HG02943 (cell line): ENCODE data around the gene ARMC12.

Experiments
- ATAC-seq: cut with Tn5 transposase; IDR thresholded peaks from one replicate; pipeline ENCODE4 v1.9.1; 2021; ENCODE audit warnings: mild to moderate bottlenecking, low read depth, moderate library complexity; ENCODE audit not compliant: unreplicated experiment

The ARMC12 gene

DNA sequence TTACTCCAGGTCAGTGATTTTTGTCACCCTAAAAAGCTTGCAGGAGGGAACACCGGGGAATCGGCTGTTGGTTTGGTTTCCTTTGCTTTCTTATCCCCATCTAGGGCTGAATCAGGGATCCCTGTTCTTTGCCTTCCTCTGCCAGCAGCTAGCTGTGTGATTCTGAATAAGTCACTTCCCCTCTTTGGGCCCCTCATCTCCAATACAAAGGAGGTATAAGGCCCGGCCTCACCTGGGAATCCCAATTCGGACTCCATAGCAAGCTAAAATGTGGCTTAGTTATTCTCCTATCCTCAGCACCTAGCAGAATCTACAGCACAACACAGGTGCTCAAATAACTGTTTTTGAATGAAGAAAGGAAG, 18.5 kb upstream of the ARMC12 start:
- ATAC-seq = no peak

- ATAC-seq = no peak
Observed at GRCh38 chr6:35718911-35719381, 17.9 kb upstream of the ARMC12 start.

DNA sequence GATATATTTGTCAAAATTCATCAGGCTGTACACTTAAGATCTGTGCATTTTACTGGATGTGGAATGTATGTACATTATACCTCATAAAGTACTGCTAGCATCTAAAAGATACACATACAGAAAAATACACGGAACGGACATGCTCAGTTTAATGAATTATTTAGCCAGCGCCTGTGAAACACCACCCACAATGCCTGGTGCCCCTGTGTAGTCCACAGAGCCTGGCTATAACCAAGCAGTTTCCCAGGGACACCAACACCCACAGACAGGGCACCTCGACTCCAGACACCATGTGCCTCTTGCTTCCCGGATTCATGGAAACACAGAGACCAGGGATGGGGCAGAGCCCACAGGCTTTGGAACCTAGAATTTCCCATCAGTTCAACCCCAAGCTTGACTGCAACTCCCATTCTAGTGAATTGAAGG, 17.4 kb upstream of the ARMC12 start:
- no peak for ATAC-seq

- no peak for ATAC-seq
Observed at GRCh38 chr6:35719830-35720733, 16.8 kb upstream of the ARMC12 start.

DNA sequence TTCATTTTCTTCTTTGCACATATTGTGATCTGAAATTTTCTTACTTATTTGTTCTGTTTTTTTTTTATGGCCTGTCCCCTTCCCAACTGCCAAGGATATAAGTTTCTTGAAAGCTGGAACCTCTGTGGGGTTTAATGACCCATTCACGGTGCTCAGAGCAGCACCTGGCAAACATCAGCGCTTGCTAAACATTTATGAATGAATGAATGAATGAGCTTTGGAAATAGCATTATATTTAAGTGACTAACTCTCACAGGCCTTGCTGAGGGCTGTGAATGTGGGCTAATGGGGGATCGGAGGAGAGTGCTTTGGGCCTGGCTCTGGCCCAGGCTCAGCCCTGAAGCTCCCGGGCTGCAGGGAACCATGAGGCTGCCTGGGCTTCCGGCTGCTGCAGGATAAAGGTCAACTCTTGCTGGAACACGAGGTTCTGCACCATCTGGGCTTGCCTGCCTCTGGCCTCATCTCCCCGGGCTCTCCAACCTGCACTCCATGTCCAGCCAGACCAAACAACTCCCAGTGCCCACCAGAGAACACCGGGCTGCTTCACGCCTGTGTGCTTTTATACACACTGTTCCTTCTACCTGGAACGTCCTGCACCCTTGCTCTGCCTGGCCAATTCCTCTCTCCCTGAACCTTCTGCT, 14.6 kb upstream of the ARMC12 start:
- no peak for ATAC-seq

DNA sequence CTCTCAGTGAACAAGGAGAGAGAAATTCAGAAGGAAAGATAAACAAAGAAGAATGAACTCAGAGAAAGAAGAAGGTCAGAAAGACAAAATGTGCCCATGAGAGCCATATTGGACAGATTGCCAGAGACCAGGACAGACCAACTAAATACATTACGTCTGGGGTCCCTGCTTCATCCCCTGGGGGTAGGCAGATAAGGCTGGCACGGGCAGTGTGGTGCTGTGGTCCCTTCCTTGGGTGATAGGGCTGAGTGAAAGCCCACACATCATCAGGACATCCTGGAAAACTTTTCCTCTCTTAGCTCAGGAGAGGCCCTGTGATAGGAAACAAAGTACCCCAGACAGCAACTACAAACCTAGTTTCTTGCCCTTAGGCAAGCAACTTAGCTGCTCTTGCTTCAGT, 13.2 kb upstream of the ARMC12 start:
- ATAC-seq = no peak

DNA sequence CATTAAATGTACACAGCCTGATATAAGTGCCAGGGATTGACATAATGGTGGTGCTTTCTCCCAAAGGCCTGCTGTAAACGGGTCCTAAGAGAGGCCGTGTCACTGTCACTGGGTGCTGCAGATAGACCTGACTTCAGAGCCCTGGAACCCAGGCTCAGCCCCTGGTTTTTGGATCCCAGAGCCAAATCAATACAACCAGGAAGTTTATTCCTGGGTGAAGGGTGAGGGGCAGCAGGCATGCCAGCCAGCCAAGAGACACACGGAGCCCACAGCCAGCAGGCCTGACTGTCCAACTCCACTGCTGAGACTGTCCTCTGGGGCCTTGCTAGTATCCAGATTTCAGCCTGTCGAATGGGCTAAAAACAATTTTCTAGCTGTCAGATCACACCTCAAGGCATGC, 12.8 kb upstream of the ARMC12 start:
- no peak for ATAC-seq

GRCh38 chr6:35724471-35724870, 12.4 kb upstream of the ARMC12 start:
- no peak for ATAC-seq

GRCh38 chr6:35725081-35725708, 11.6 kb upstream of the ARMC12 start:
- ATAC-seq = no peak

GRCh38 chr6:35725721-35726438, 11.0 kb upstream of the ARMC12 start:
- ATAC-seq = no peak

- ATAC-seq = peak; percentile 1
Observed at GRCh38 chr6:35727231-35727934, 9.4 kb upstream of the ARMC12 start.

GRCh38 chr6:35727935-35728682, 8.7 kb upstream of the ARMC12 start:
- ATAC-seq = peak; percentile 31

DNA sequence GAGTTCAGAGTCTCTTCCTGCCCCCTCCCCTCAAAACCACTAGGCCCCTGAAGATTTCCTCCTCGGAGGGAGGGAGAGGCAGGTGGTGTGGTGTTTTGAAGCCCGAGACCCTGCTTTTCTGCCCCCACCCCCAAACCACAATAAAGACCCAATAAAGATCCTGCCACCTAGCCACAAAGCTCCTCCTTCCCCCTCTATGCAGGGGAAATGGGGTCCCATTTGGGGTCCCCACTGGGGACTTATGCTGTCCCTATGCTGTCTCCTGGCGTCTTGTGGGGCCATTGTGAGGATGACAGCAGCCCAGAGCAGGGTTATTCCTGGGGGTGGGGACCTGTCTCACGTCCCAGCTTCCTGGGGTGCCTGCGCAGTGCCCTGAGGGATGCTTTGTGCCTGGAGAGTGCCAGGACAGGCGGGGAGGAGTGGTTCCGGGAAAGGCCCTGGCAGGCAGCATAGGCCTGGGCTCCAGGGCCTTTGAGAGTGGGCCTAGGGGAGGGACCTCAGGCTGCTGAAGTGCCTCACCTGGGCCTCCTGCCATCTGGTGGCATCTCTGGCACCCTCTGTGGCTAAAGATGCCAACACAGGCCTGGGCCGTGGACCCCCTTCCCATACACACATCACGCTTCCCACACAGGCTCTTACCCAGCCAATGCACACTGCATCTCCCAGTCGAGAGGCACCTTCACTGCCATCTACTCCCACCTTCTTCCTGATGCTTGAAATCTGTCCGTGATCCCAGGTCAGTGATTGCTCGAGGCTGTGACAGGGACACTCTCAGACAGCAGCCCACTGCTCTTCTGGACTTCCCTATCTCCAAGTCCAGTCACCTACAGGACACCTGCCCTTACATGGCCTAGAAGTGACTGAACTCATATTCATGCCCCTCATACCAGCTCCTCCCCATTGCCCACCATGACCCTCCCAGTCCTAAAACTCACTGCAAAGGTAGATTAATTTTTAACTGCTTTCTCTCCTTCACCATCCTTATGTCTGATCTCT, 7.9 kb upstream of the ARMC12 start:
- ATAC-seq = no peak

DNA sequence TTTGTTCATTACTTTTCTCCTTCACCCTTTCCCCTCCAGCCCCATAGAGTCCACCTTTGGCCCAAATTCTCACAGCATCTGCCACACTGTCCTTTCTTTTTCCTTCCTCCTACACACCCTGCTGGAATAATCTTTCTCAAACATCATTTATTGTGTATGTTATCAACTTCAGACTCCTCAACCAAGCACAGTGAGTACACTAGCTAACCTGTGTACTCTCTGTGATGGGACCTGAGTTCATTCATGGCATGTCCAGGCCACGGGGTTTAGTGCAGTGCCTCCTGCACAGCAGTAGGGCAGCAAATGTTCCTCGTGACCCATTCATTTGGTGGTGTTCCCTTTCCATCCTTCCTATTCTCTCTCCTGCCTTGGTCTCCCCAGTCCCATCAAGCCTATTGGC, 7.1 kb upstream of the ARMC12 start:
- ATAC-seq = no peak

- no peak for ATAC-seq
Observed at GRCh38 chr6:35730745-35731413, 6.0 kb upstream of the ARMC12 start.

DNA sequence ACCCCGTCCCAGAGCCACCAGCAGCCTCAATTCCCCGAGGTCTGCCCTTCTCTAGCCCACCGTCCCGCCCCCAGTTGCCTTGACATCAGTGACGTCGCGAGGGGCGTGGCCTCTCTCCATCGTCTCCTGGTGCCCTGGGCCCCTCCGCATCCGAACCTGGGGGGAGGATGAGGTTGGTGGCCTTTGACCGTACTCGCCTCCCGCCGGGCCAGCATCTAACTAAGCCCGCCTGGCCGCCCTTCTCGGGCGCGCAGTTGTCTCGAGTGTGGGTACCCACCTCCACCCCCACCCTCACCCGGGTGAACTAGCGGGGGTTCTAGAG, 5.5 kb upstream of the ARMC12 start:
- peak; percentile 49 for ATAC-seq

DNA sequence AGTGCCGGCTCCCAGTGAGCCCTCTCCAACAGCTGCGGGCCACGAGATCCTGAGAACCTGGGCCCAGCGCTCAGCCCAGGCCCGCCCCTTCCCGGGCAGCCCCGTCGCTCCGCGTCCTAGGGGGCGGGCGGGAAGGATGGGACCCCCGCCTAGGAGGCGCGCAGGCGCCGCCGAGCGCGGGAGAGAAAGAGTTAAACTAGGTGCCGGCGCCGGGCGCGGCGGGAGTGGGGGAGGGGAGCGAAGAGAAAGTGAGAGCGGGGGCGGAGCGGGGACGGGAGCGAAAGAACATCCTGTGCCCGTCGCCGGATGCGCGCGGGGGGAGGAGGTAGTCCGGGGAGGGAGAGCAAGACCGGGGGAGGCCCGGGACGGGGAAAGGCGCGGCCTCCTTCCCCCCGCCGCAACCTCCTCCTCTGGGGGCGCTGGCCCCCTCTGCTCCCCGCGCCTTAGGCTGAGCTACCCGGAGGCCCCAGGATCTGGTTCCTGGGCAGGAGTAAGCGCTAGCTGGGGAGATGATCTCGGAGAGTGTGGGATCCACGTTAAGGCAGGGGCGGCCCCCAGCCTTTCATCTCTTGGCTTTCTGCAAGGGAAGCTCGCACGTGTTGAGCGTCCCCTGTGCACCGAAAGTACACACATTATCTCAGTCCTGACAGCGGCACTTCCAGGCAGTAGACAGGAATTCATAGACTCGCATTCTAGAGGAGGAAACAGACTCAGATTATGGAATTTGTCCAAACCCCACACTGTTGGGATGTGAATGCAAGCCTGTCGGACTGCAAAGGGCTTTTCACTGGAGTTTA, 4.9 kb upstream of the ARMC12 start:
- peak; percentile 39 for ATAC-seq
